CD4-positive, alpha-beta T cell treated with Interleukin-15 for 1 hour (primary cell): ENCODE results near the gene HUNK.
A peak's percentile ranks its signal among the peaks of the same experiment; 100 is the strongest.
"Not testable (repeated sequence)": the region's sequence is repeated elsewhere in the genome, so short reads cannot be mapped to it uniquely, and the experiment has no call there.

Experiments
- DNase-seq: peaks from one replicate; pipeline ENCODE4 v3.0.0-alpha.2; 2020

The HUNK gene

DNA sequence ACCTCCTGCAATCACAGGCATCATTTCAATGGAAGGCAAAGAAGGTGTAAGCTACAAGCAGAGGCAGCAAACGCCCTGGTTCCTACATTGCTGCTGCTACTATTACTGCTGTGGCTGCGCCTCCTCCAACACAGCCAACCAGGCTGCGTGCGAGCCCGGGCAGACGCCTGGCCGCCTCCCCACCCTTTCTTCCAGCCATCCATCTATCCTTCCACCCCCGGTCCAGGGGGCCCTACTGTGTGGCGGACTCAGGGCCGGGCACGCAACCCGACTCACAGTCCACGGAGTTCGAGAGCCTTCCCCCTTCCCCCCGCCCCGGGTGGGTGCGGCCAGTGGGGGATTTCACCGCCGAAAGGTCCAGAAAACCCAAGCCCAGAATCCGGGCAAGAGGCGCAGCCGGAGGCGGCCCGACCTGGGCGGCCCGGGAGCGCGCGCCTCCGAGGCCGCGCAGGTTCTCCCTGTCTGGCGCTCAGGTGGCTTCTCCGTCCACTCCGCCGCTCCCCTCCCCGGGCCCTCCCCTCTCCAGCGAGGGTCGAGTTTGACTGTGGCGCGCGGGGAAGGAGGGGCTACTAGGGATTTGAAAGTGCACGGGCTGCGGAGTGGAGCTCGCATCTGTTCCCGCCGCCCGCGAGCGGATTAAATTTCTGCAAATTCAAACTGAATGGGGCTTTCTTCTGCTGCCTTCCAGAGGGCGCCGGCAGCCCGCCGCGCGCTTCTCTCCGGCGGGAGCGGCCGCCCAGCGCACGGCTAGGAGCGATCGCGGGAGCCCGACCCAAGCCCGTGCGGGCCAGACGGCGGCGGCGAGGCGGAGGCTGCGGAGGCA lies at the start of gene HUNK:
Gene HUNK, plus strand, starts transcription at position 569 of the 823 bp plus-strand sequence. CDS start 655 bp downstream, outside the sequence.
- DNase-seq = no peak

DNA sequence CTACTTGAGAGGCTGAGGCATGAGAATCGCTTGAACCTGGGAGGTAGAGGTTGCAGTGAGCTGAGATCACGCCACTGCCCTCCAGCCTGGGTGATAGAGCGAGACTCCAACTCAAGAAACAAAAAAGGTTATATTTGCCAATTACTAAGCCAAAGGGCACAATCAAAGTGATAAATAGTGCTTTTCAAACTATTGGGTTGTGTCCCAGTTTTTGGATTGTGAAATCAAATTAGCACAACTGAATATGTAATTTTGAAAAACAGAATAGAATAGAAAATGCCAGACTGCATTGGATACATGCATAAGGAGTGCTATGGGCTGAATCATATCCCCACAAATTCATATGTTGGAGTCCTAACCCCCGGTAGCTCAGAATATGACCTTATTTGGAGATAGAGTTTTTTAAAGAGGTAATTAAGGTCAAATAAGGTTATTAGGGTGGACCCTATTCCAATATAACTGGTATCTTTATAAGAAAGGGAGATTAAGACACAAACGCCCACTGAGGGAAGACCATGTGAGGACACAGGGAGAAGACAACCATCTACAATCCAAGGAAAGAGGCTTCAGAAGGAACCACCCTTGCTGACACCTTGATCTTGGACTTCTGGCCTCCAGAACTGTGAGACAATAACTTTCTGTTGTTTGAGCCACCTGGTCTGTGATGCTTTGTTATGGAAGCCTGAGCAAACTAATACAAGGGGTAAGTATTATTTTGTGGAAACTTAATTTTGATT lies 42.9 kb upstream of the HUNK start:
- DNase-seq = no peak

DNA sequence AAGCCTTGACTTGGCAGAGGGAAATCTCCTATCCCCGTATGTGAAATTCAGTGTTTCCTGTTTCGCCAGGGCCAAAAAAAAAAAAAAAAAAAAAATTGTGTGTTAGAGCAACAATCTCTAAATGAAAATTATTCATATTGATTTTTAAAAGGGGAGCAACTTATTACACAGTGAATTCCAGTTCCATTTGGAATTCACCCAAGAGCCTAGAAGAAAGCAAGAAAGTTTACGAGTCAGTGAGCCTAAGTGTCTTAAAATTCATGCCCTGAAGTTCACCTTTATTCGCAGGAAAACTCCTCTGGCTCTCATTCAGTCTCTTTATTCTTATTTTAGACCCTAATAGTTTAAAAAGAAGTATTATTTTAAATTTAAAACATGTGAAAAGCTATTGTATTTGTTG lies 42.1 kb upstream of the HUNK start:
- no peak for DNase-seq

DNA sequence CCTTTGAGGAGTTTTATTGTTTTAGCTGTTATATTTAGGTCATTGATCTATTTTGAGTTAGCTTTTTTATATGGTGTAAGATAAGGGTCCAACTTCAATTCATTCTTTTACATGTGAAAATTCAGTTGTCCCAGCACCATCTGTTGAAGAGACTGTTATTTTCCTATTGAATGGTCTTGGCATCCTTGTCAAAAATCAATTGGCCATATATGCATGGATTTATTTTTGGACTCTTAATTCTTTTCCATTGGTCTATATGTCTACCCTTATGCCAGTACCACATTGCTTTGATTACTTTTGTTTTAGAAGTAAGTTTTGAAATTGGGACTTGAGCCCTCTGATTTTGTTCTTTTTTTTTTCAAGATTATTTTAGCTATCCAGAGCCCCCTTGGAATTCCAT lies 35.8 kb upstream of the HUNK start:
- DNase-seq = no peak

DNA sequence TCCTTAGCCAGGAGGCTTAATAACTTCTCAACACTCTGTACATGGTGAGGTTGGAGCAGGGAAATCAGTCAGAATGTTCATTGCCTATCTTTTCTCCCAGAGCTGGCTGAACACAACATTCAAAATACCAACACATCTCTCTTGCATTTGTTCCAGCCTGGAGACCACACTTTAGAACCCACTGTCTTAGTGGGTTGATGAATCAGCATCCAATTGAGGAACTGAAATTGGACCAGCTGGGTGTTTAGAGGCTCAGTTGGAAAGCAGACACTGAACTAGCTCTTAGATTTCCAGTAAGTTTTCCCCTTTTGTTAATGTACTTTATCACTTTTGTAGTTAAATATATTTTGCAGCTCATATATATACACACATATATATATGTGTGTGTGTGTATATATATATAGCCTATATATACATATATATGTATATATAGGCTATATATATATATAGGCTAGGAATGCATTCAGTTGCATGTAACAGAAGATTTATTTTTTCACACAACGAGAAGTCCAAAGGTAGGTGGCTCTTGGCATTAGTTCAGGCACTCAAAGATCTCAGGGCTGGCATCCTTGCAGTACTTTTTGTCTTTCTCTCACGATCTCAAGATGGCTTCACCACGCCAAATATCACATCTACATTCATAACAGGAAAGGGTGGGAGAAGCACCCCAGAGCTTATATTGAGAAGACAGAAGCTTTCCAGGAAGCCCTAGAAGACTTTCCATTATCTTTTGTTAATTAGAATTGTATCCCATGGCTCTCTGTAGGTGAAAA lies 35.0 kb upstream of the HUNK start:
- DNase-seq = no peak

DNA sequence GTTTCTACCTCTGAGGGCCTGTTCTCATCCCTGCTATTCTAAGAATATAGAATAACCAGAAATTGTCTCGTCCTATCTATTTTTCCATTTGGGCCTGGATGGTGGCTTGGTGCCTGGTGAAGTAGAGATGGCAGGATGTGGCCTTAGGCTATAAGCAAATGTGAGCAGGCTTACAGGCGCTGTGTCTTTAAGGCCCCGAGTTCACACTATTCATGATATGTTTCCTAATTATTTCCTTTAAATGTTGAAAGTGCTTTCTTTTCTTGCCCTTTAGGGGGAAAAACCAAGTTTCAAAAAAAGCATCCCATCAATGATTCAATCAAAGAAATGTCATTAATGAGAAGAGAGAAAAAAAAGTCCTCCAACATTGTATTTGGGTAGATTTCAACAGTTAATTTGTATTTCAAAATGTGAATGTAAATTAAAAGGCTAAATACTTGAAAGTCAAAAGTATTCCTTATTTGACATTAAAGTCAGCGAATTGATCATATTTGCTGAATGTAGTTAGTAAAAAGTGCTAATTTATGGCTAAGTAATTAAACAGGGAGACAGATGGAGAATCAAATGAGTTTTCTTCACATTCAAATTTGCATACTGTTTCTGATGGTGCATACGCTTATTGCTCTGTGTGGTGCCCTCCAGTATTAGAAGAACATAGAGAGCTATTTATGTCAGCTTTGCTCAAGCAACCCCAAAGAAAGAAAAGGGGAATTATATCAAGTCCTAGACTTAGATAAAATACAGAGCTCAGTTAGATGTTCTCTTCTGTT lies 34.0 kb upstream of the HUNK start:
- DNase-seq = no peak

DNA sequence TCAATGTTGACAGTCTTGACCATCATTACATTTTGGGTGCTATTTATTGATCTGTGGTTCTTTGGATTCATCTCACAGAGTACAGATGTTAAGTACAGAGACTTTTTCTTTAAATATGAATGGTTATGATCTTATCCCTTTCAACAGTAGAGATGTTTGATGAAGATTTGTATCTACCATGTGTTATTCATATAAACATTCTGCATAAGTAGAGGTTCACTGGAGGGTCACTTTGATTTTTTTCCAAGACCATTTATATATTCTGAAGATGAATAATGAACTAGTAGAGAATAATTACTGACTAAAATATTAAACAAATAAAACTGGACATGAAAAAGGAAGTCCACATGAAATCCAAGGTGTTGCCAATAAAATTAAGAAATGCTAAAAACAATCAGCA lies 28.6 kb upstream of the HUNK start:
- DNase-seq = no peak

DNA sequence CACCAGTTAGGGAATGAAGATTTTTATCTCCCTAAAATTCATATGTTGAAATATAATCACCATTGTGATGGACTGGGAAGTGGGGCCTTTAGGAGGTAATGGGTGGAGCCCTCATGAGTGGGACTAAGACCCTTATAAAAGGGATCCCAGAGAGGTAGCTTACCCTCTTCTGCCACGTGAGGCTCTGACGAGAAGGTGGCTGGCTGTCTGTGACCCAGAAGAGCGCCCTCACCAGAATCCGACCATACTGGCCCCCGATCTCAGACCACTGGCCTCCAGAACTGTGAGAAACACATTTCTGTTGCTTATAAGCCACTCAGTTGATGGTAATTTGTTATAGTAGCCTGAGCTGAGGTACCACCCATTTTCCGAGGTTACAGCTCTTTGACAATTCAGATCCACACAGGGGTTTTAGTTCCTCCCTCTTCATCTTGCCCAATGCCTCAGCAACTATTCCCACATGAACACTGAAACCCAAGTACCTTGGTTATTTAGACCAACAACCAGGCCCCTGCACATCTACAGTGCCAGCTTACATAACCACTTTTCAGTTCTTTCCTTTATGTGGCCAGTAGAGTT lies 27.6 kb upstream of the HUNK start:
- DNase-seq = no peak

DNA sequence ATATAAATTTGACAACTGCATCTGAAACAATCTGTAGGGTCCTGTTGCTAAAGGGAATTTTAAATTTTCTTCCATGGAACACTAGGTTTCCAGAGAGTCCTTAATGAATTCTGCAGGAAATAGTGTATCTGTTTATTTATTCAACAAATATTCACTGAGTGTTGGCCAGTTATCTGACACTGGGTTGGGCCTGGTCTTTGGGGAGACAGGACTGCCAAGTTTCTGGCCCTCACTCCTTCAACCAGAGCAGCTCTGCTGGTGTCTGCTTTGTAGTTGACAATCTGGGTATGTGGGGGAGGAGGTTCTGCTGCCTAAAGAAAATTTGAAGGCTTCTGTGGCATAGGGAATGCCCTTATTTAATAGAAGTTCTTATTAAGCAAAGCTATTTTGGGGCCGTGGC lies 26.1 kb upstream of the HUNK start:
- DNase-seq = no peak

DNA sequence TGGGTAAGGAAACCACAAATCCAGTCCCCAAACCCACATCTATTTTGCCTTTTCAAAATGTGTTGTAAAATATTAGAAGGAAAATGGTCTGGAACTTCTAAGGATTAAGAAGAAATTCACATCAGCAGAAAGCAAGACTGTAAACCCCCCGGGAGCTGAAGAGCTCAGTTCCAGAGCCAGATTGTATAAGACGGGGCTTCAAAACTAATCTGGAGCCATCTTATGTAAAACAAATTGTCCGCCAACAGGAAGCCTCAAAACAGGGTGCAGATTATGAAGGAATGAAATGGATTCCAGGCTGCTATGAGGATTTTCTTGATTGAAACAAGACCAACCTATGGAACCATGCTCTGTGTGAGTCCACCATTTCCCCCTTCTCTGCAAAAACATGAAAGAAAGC lies 25.1 kb upstream of the HUNK start:
- no peak for DNase-seq

DNA sequence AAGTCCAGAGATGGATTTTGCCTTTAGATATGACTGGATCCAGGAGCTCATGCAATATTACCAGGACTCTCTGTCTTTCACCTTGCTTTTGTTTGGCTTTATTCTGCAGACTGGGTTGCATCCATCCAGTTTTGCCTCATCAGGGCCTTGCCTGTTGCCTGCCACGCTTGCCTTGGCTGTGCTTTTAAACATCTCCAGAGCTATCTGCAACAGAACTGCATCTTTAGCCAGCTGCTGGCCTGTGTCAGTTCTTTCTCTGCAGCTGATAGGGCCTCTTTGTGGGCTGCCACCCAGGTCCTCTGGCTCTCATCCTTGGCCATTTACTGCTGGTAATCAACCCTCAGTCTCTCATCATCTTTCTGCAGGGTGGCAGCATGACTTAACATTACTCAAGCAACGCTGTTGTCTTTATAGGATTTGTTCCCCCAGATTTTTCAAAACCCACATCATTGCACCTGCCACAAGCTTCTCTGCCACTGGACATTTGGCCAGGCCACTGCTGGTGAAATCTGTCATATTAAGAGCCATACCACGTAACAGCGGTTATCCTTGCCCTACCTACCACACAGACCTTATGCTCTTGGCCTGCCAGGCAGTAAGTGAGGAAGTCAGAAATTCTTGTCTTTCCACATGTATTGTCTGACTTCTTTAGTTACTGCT lies 24.4 kb upstream of the HUNK start:
- no peak for DNase-seq

DNA sequence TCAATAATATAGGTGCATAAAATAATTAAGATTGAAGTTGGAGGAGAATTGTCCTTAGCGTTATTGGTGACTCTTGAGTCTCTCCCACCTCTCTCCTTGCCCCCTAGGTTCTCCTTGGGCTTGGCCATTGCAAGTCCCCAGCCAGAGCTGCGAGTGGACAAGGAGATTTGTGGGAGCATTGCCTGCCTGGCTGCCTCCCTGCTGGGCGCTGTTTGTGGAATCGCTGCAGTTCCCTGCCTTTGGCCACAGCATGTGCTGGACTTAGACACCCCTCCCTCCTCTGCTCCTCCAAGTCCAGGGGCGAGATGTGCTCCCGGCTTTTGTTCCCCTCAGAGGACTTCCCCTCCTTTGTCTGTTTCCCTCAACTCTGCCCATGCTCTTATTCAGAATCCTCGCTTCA lies 21.9 kb upstream of the HUNK start:
- no peak for DNase-seq

DNA sequence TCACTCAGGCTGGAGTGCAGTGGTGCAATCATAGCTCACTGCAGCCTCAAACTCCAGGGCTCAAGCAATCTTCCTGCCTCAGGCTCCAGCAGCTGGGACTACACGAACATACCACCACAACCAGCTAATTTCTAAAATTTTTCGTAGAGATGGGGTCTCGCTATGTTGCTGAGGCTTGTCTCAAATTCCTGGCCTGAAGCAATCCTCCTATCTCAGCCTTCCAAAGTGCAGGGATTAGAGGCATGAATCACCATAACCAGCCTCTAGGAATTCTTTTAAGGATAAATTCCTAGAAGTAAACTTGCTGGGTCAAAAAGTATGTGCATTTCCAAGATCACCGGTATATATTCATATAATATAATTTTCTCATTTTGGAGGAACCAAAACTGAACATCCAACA lies 17.6 kb upstream of the HUNK start:
- DNase-seq = no peak

DNA sequence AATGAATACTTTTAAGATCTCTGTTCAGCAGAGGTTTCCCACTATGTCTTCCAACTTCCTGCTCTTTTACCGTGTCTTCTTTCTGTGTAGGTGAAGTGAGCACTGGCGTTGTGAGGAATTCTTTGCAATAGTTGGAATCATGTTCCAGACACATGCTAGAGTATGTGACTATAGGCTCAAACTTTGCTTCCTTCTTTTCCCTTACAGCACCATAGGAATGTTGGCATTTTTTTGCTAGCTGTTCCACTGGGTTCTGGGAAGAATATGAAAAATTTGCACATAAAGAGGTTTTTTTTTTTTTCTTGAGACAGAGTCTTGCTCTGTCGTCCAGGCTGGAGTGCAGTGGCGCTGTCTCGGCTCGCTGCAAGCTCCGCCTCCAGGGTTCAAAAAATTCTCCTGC lies 15.7 kb upstream of the HUNK start:
- no peak for DNase-seq

DNA sequence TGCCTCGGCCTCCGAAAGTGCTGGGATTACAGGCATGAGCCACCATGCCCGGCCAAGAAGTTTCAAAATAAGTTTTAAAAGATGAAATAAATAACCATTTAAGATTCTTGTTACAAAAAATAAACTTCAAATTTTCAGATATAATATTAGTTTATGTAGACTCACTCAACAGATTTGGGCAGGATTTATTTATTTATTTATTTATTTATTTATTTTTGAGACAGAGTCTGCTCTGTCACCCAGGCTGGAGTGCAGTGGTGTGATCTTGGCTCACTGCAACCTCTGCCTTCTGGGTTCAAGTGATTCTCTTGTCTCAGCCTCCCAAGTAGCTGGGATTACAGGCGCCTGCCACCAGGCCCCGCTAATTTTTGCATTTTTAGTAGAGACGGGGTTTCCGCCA lies 15.2 kb upstream of the HUNK start:
- not testable (repeated sequence) for DNase-seq

DNA sequence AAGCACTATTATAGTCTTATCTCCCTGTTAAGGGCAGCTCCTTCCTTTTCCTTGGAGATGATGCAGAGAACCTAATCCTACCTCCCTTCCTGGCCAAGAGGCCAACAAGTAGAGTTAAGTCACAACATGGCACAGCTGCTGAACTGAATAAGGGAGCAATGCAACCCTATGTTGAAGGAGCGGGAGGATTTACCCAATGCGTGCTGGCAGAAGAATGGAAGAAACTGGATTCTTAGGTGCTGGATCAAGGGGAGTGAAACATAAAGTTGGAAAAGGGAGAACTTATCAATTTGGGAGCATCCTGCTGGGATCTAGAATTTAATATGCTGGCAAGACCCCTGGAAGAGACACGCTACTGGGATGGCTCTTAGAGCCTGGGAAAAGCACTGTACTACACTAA lies 12.0 kb upstream of the HUNK start:
- DNase-seq = no peak

DNA sequence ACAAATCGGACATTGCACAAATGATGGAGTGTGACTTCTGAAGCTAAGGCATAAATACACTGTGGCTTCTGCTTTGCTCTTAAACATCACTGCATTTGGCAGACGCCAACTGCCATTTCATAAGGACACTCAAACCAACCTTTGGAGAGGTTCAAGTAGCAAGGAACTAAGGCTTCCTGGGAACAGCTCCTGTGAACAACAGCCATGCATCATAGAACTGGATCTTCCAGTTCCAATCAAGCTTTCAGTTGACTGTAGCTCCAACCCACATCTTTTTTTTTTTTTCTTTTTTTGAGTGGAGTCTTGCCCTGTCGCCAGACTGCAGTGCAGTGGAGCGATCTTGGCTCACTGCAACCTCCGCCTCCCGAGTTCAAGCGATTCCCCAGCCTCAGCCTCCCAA lies 10.7 kb upstream of the HUNK start:
- DNase-seq = no peak

DNA sequence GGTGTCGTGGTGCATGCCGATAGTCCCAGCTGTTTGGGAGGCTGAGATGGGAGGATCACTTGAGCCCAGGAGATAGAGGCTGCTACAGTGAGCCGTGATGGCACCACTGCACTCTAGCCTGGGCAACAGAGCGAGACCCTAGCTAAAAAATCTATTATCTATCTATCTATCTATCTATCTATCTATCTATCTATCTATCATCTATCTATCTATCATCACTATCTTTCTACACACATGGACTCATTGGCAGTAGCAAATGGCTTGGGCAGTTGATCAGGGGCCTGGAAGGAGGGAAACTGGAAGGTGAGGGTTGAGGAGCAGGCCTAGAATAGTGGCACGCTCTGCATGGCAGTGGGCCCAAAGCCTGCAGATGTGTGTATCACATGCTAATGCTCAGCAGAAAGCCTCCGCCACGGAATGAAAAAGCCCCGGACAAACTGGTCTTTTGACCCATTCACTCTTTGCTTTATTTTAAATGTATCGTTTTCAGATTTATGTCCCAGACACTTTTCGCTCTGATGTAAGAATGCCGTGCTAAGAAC lies 7.3 kb upstream of the HUNK start:
- no peak for DNase-seq

DNA sequence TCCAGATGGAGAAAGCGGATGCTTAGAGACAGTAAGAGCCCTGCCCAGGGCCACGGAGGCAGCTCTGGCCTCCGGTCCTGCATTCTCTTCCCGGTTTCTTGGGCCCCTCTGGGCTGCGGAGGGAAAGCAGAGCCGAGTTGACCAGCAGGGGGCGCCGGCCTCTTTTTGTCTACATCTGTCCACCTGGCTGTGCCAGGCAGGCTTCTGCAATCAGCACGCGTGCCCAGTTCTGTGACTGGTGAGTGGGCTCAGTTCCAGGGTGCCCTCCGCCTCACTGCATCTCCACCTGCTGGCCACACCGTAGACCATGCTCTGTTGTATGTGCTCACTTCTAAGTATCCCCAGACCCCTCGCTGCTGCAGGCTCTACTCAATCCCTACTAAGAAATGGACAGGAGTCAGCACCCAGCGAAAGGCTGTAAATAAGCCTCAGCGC lies 6.7 kb upstream of the HUNK start:
- DNase-seq = peak; percentile 36

DNA sequence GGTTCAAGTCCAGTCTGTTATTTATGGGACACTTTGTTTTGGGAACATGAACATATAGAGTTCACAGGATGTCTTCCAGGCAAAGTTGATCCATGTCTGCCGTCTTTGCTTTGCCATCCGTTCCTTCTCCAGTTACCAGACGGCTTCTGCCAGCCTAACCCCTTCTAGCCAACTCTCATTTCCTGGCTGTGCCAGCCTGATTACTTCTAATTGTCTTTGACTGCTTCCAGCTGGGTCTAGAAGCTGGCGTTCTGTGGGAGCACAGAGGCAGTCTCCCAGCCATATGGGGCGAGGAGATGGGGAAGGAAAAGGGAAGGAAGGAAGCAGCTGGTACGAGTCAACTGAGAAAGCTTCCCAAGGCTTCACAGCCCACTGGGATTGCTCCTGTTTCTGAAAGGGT lies 3.1 kb upstream of the HUNK start:
- no peak for DNase-seq

DNA sequence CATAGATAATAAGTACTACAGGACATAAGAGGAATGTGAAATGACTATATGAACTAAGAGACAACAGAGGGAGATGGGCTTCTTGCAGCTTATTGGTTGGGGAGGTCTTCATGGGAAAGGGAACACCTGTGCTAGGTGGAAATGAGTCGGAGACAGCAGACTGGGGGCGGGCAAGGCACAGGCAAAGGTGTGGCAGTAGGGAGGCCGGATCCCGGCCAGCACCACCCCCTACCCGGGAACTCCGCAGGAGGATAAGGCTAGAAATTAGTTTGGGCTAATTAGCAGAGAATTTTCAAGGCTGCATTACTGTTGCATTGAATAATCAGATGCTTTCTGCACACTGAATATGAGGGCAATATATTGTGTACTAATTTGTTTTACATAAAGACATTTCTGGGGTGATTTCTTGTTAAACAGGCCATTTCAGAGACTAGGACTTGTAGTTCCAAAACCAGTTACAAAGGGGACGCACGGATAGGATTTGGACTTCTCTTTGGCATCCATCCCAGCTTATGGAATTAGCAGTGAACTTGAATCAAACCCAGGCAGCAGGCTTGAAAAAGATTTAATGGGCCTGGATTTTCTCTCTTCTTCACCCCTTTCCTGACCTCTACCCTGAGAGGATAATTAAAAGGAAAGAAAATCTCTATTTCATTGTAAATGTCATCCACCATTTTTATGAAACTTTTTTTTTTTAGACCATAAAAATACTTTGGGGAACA lies 2.2 kb upstream of the HUNK start:
- no peak for DNase-seq
